ENCODE results near the gene NCKAP5.

The NCKAP5 gene

DNA sequence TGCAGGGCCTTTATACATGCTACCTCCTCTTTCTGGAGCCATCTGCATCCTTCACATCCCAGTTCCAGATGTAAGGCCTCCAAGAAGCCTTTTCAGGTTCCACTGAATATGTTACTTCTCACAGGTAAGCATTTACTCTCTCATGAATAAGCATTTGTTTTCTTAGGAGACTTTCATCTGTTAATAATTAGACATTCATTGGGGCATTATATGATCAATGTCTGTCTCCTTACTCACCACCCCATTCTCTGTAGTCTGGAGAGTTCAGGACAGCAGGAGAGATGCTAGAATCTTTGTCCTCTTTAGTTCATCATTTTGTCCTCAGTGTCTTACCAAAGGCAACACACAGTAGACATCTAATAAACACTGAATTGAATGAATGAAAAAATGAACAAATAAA, 185.7 kb downstream of the NCKAP5 start:
- DNase-seq (ENCODE audit: low spot score): no peak

DNA sequence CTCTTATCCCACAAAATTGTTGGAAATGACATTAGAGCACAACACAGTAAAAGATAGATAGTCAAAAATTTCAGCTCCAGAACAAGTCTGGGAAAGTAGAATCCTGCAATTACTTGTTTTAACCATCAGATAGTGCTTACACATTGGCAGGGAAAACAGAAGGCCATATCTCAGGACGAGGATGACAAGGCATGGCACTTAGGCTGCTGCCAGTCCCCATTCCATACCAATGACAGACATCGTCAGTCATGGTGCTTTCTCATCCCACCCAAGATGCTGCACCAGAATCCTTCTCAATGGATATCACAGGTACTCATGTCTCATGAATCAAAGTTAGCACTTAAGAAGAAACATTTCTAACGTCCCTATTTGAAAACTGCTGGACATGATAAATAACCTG, 187.3 kb downstream of the NCKAP5 start:
- no peak for DNase-seq (ENCODE audit: low spot score)

DNA sequence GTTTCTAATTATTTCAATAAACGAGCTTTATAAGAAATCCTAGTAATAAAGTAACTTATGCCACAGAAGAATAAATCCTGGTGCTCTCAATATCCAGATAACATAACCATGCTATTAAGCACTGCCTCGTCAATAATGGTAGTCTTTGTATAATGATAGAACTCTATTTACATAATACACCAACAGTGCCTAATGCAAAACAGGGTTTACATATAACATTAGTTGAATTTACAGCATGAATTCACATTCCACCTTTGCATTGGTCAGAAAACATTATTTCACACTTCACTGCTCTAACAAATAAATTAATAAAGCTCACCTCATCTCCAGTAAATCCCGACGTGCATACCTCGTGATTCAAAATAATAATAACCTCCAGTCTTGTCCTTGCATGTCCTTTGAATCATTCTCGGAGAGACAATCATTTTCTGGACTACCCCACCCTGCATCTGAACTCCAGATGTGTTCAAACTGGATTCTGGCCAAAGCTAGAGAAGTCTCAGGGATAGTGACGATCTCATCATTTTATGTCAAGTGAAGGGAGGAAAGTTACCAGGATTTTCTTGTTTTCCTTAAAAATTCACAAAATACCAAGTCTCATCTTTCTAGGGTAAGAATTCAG, 189.2 kb downstream of the NCKAP5 start:
- peak; percentile 57 for DNase-seq (ENCODE audit: low spot score)

DNA sequence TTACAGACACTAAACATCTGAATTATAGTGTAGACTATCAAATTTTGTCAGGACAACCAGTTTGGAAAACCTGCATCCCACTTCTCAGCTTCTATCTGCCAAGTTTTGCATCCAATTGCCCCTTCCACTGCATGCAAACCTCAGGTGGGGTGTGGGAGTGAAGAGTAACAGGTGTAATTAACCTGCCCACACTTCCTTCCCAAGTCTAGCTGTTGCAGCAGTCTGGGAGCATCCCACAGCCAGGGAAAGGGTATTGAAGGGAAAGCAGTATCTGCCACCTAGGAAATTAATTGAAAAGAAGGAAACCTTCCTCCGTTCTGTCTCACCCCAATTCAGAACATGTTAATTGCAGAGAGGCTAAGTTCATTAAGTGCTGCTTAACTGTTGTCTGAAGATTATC, 189.9 kb downstream of the NCKAP5 start:
- no peak for DNase-seq (ENCODE audit: low spot score)

DNA sequence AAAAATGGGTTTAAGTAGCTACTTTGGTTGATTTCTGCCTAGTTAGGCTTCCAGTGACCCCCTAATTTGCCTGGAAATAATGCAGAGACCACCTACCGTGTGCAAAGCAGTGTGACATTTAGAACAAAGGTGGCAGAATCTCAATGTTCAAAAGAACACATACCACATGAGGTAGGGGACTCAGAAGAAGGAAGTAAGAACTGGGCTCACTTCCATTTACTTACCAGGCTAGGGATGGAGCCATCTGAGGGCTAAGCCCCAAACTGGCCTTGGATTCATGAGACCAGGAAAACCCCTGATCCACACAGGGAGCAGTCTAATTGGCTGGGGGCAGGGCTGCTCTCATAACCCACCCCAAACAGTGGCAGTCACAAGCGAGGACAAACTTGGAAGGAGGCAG, 190.7 kb downstream of the NCKAP5 start:
- DNase-seq (ENCODE audit: low spot score): no peak

DNA sequence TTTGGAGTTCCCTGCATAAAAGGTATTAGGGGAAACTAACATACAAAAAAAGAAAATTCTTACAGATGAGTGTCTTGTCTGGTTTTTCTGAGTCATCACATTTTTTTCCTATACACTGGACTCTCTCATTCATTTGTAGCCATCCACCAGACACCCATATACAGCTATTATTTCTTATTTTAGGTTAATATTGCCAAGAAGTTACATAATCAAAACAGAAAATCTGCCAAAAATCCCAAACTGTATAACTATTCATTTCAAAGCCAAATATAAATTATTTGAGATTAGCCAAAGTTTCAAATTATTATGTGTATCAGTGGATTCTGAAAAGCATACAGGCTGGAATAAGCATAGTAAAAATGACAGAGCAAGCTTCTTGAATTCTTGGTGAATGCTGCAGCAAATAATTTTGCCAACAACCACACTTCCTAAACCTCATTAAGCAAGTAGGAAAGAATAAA, 191.2 kb downstream of the NCKAP5 start:
- DNase-seq (ENCODE audit: low spot score): peak; percentile 28

DNA sequence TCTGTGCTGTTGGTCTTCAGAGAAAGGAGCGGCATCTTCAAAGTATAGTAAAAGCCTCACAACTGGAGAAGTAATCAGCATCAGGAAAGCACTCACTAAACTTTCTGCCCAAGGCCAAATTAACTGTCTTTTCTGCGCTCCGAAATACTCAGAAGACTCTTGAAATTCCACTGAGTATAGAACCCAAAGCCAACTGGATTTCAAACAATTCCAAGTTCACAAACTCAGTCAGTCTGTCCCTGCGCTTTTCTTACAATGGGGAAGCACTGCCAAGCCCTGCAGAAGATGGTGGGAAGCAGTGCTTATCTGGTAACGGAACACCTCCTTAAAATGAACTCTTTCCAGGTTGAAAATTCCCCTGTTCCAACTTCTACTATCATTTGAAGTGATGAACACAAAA, 193.5 kb downstream of the NCKAP5 start:
- DNase-seq (ENCODE audit: low spot score): no peak

DNA sequence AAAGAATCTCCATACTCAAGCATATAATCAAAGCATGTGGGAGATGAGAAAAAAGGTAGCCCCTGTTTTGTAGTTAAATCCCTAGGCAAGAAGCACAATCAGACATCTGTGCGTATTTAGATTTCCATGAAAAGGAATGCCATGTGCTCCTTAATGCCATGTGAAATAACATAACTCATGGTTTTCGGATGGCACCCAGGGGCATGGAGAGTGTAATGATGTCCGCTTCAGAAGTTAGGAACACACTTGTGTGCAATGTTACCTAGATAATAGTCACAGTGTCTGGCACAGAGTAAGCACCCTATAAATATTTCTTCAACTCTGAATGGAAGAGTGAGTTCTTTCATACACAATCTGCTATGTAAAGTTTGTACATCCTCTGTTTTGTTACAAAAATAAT, 197.0 kb downstream of the NCKAP5 start:
- DNase-seq (ENCODE audit: low spot score): no peak

DNA sequence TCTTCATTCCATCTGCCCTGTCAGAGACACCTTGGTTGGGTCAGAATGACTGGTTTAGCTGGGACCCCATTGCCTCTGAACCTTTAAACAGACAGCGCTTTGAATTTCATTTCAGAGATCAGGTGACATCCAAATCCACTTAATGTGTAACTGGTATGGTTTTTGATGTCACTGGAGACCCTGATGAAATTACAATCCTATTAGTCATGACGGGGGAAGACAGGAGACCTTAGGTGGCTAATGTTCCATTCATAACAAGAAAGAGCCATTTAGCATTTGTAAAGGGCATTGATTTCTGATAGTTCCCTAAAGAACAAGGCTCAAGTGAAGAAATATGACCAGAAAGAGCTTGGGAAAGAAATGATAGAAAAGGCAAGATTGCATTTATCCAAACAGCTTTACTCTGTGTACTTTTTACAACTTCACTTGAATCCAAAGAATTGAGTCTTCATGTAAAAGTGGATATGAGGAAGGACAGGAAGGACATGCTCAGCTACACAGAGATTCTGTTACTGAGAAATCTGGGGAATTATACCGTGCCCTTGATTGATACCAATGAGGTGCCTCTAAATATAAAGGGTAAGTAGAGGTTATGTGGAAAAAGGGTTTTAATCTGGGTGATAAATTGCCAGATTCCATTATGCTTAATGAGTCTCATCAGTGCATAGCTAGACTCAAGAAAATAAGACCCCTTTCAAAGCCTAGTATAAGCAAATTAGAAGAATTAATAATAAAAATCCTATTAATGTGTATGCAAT, 198.2 kb downstream of the NCKAP5 start:
- DNase-seq (ENCODE audit: low spot score): no peak

DNA sequence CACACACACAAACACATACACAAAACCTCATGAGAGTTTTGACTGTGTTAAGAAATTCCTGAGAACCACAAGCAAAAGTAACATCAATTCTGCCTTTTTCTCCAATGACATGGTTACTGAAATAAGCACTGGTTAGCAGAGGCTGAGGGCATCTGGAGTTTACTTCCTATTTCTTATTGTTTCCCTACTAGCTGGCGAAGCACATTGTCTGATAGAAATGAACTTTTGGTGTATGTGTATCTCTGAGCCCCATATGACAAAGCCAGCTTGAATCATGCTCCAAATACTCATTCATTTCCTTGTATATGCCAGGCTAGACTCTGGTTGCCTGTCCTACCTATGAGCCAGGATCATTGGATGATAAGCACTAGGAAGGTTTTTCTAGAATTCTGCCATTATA, 203.1 kb downstream of the NCKAP5 start:
- DNase-seq (ENCODE audit: low spot score): no peak

DNA sequence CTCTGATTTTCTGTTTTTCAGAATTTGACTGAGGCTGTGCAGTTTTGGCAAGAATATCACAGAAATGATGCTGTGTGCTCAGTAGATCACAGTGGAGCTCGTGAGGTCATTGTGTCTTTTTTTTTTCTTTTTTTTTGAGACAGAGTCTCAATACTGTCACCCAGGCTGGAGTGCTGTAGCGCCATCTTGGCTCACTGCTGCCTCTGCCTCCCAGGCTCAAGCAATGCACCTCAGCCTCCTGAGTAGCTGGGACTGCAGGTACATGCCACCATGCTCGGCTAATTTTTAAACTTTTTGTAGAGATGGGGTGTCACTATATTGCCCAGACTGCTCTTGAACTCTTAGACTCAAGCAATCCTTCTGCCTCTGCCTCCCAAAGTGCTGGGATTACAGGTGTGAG, 203.6 kb downstream of the NCKAP5 start:
- no peak for DNase-seq (ENCODE audit: low spot score)

DNA sequence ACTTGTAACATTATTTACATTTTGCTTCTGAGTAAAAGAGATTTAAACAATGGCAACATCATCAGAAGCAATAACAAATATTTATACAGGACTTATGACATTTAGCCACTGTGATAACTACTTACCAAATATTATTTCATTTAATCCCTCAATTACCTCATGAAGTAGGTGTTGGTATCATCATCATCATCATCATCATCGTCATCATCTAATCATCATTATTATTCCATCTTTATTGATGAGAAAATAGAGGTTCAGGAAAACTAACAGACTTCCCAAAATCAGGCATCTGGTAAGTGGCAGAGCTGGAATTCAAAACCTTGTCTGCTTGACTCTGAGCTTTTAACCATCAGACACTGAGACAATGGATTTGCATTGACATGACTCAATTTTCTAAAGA, 204.4 kb downstream of the NCKAP5 start:
- DNase-seq (ENCODE audit: low spot score): no peak

DNA sequence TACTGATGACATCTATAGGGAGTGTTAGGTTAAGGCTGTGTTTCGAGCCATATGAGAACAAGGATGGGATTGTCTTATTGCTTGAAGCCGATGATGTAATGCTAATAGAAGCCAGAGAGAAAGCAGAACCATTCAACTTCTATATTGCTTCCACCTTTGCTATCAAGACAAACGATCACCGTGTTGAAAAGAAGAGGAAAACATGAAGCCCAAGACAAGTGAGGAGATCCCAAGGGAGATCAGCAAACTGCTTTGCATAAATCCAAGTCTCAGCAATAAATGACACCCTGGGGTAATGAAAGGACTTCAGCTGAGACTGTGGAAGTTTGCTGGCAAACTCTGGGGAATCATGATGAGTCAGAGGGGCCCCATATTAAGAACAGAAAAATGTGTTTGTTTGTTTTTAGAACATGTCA, 206.2 kb downstream of the NCKAP5 start:
- peak; percentile 56 for DNase-seq (ENCODE audit: low spot score)

DNA sequence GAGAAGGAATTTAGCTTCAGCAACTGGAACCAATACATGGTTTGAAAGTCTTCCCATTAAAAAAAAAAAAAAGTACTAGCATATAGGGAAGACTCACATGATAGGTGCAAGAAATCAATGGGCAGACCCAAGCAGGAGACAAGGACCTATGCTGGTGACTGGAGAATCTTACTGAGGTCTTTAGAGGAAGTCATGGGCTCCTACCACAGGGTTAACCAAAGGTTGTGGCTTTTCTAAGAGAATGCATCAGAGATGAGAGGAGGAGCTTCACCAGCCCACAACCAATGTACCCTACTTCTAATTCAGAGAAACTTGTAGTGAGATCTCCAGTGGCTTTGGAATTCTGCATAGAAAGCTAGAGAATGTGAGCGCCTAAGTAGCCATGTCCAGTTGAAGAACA, 207.4 kb downstream of the NCKAP5 start:
- no peak for DNase-seq (ENCODE audit: low spot score)

DNA sequence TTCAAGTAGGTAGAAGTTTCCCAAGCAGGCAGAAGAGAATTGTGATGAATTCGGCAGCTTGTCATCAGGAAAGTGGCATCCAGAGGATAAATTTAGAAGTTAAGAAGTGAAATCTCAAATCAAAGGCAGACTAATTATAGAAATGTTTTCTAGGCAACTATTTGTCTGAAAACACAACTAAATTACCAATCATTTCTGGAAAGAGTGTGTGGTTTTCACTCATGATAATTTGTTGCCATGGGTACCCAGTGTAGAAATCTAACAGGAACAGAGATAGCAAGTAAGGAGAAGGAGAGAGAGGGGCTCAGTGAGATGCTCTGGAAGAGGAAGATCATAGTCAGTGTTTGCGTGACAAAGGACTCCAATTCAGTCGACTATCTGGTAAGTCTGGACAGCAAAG, 208.1 kb downstream of the NCKAP5 start:
- DNase-seq (ENCODE audit: low spot score): no peak

DNA sequence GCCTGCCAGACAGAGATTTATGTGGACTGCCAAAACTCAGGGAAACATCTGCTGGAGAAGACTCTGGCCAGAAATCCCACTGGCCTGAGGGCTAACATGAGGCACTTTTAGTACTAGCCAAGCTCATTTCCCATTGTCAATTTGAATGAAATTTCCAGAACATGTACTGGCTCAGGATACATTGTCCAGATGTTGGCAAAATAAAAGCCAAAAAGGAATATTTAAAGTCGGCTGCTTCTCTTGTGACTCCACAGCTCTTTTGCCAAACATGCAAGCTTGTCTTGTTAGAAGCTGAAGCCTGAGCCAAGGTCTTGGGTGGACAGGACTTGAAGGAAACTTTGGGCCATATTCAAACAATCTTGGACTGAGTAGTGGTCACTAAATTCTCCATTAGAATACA, 215.5 kb downstream of the NCKAP5 start:
- DNase-seq (ENCODE audit: low spot score): peak; percentile 24

DNA sequence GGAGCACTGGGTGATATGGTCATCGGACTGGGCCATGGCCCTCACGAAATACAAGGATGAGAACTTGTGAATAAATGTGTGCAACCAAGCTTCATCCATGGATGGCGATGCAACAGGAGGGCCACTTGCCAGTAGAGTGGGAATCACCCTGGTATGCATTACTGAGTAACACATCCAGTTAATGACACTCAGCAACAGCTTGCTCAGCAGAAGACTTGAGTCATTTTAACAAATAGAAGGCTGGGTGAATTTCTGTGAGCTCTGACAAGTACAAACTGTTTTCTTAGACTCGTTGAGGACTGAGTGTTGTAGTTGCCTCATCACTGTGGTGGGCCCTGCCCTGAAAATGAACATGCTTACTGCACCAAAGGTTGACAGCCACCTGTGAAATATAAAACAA, 221.6 kb downstream of the NCKAP5 start:
- peak; percentile 81 for DNase-seq (ENCODE audit: low spot score)

DNA sequence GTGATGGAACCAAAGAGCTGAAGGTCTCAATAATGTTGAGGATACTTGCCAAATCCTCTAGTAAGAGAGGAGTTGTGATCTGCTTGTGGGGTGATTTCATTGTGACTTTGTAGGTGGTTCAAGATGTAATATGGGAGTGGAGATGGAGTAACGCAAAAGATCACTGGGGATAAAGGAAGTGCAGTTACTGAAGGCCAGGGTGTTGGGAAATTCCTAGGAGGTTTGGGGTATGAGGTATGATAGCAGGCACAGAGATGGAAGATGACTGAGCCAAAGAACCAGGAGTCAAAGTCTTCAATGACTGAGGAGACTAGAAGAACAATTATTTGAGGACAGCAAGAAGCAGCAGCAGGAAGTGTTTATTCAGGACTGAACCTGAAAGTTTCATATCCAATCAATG, 222.6 kb downstream of the NCKAP5 start:
- no peak for DNase-seq (ENCODE audit: low spot score)

DNA sequence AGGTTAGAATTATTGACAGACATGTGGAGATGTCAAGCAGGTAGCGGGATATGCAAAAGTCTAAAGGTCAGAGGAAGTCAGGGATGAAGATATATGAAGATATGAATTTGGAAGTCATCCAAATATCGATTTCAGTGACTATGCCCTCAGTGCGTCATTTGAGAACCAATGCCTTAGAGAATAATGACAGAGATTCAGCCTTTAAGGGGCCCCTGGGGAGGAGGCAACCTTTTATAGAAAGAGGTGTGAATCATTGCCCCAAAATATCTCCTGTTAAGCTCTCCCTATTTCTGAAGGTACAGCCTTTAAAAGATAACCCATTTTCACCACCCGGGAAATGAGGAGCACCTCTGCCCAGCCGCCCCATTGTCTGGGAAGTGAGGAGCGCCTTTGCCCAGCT, 223.4 kb downstream of the NCKAP5 start:
- DNase-seq (ENCODE audit: low spot score): no peak

DNA sequence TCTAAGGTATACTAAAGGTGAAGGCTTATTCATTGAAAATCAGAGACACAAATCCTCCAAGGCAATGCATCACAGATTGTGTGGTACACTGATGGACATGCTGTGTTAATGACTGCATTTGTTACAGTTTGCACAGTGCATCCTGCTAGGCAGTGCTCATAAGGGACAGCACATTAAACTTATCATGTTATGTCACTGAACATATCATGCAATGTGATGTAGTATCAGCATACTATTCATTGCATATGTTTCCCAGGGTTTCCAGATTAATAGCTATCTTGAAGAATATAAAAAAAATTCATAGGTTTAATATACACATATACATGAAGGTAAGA, 225.3 kb downstream of the NCKAP5 start:
- DNase-seq (ENCODE audit: low spot score): no peak

DNA sequence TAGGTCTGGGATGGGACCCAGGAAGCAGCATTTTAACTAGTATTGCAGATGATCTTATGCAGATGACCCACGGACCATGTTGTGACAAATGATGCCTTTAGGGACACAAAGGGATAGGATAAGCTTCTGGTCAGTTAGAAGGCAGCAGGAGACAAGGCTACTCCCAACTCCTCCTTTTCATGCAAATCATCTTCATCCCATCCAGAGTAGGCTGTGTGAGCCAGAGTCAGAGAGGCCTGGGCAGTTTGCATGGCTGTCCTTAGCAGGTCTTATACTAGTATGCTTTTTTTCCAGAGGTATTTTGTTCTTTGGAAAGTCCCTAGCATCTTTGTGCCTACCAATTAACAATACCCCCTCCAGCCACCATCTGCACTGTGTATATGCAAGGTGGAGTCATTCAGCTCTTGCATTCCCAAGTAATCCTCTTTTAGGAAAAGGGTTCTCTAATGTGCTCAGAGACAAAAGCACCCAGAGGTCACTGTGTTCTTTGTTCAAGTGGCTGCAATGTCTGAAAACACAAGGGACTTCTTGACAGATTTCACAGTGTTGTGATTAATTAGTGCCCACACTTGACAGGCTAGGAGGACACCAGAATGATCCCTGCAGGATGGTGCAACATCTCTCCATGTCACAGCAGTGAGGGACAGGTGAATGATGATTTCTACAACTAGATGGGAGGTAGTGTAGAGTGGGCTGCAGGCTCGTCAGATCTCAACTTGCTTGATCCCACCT, 225.8 kb downstream of the NCKAP5 start:
- no peak for DNase-seq (ENCODE audit: low spot score)

DNA sequence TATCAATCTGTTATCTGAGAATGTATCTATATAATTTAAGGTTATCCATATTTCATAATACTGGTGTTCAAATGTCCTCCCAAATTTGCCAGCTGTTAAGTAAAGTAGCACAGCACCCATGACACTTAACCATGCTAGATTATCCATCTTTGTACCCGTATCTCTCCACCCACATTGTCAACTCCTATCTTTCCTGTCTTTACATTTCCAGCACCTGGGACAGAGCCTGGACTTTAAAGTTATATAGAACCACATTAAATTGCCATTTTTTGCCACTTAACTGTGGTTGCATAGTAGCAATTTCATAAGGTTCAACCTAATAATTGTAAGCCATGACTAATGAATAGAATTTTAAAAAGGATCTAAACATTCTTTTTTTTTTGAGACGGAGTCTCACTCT, 226.7 kb downstream of the NCKAP5 start:
- no peak for DNase-seq (ENCODE audit: low spot score)

DNA sequence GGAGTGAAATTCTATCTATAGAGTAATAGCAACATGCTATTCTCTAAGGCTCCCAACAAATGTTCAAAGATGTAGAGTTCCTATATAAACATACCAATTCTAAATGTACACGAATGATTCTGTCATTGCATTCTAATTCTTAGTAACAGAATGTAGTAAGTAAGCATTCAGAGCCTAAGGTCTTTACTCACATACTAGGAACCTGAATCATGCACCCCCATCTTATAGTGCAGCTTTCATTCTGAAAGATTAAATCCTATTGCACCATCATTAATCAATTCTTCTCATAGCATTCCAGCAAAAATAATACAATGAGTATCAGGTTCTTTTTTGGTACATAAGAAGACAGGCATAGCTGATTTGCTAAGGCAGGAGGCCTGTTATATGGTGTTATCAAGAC, 230.0 kb downstream of the NCKAP5 start:
- DNase-seq (ENCODE audit: low spot score): no peak

All from AG20443 (cell line).